ENCODE measurements around the gene TSEN54.

DNA sequence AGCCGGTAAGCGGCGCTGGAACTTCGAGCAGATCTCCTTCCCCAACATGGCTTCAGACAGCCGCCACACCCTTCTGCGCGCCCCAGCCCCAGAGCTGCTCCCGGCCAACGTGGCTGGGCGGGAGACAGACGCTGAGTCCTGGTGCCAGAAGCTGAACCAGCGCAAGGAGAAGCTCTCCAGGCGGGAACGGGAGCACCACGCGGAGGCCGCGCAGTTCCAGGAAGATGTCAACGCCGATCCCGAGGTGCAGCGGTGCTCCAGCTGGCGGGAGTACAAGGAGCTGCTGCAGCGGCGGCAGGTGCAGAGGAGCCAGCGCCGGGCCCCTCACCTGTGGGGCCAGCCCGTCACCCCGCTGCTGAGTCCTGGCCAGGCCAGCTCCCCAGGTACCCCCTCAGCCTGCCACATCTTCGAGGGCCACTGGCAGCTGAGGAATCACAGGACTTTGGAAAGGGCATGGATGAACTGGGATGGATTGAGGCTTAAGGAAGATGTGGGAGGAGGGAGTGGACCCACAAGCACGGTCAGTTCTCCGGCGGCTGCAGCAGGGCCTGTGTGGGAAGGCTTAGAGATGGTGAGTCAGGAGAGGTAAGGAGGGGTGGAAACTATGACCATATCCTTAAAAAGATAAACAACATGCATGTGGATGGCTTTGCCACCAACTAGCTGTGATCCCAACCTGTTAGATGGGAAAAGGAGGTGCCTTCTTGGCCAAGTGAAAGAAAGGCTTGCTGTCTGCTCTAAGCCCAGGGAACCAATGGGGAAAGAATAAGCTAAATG, 5.8 kb downstream of the TSEN54 start:
- TF ChIP-seq, protein P1, sequence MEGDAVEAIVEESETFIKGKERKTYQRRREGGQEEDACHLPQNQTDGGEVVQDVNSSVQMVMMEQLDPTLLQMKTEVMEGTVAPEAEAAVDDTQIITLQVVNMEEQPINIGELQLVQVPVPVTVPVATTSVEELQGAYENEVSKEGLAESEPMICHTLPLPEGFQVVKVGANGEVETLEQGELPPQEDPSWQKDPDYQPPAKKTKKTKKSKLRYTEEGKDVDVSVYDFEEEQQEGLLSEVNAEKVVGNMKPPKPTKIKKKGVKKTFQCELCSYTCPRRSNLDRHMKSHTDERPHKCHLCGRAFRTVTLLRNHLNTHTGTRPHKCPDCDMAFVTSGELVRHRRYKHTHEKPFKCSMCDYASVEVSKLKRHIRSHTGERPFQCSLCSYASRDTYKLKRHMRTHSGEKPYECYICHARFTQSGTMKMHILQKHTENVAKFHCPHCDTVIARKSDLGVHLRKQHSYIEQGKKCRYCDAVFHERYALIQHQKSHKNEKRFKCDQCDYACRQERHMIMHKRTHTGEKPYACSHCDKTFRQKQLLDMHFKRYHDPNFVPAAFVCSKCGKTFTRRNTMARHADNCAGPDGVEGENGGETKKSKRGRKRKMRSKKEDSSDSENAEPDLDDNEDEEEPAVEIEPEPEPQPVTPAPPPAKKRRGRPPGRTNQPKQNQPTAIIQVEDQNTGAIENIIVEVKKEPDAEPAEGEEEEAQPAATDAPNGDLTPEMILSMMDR (IDR thresholded peaks at IDR 0.05): no peak
- TF ChIP-seq POLR2A (IDR thresholded peaks at IDR 0.05): no peak
